KG1 (cell line): ENCODE data around the gene STK32C.
"Not testable (repeated sequence)": the region's sequence is repeated elsewhere in the genome, so short reads cannot be mapped to it uniquely, and the experiment has no call there.

Source experiments
- DNase-seq: peaks from one replicate; lab custom pipeline; 2025; lab: John Stamatoyannopoulos, UW

Gene STK32C

DNA sequence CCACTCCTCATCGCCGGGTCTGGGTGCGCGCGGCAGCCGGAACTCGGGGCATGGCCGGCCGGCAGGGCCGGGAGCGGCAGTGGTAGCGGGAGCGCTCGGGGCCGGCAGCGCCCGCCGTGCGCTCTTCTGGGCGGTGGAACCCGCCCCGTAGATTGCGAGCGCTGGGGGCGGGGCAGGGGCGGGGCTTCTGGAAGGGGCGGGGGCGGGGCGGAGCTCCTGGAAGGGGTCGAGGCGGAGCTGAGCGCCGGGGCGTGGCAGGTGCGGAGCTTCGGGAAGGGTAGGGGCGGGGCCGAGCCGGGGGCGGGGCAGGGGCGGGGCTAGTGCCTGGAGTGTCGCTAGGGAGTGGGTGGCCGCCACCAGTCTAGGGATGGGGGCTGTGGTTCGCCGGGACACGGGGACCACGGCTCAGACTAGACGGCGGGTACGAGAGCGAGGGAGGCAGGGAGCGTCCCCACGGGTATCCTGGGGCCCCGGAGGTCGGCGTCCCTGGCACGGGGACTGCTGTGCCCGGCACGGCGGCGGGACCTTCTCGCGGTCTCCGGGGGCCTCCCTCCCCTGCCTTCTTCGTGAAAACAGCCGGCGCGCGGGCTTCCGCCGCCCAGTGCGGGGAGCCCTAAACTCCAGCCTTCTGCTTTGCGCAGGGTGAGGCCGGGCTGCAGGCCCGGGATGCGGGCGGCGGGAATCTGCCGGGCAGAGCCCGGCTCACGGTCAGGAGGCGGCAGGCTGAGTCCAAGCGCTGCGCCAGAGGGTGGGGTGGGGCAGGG is at the start of gene STK32C:
TSS of gene STK32C (minus strand) at position 128 of the 764 bp plus-strand sequence. CDS start at position 11, 117 bp downstream.
- DNase-seq = no peak

DNA sequence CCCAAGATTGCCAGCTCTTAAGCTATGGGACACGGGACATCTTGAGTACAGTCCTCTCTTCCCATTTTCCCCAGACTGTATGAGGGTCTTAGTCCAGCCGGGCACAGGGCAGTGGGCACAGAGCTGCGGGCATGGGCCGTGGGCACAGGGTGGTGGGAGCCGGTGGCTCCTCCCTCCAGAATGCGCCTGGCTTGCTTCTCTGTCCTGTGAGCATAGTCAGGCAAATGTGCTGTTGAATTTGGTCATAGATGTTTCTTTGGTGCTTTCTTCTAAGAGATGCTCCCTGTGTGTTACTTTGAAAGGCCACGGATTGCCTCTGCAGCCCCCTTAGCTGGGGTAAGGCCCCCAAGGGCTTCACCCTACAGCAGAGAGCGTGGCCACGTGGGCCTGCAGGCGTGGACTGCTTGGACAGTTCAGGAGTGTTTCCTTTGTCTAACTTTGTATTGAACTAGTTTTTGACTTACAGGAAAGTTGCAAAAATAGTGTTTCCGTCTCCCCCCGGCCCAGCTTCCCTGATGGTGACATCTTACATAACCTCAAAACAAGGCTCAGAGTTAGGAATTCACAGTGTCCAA is 49.0 kb upstream of the STK32C start:
- DNase-seq = no peak

DNA sequence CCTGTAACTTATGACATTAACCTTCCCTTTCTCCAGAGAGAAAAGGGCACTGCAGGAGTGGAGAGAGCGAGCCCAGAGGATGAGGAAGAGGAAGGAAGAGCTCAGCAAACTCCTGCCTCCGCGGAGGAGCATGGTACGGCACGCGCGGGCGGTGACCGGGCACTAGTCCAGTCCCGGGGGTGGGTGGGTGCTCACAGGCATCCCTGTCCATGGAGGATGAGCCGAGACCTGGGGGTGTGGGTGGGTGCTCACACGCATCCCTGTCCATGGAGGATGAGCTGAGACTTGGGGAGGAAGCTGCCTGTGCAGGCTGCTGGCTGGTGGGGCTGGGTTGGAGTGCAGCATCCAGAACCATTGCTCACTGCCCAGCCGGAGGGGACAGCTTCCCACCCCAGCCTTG is 48.0 kb upstream of the STK32C start:
- no peak for DNase-seq

DNA sequence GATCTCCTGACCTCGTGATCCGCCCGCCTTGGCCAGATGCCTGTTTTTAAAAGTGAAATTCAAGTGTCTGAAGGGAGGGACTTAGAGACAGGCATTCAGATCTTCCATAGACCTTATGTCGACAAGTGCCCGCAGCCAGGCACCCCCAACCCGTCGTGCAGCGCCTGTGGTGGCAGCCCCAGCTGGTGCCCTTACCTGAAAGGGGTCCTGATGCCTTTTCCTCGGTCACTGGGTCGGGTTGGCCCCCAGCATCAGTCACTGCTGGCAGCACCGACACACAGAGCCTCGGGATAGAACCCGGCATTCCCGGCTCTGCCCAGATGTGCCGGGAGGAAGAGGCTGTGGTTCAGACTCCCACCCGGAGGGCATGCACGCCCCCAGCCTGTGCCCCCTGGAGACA is 47.5 kb upstream of the STK32C start:
- no peak for DNase-seq

DNA sequence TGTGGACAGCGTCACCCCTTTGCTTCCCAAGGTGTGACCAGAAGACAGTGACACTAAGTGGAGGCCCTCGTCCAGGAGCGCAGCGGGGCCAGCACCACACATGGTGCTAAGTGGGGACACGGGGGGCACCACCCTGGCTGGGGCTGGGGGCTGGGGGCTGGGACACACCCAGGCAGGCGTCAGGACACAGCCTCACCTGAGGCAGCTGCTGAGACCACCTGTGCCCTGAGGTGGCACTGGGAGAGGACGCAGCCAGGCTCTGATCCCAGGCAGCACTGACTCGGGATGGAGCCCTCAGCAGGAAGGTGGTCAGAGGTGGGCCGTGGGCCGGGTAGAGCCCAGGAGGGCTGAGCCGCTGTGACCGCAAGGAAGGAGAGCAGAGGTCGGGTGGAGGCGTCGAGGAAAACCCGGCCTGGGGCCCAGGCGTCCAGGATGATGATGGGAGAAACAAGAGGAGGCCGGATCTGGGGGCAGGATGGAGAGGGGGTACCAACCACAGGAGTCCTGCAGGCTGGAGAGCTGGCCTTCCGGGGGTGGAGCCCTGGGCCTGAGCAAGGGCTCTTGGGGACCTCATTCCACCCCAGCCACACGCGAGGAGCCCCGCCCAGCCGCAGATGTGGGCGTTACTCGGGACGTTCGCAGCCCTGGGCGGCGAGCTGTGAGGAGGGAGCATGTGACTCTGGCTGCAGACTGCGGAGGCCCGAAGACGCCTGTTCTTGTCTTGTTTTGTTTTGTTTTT is 46.8 kb upstream of the STK32C start:
- DNase-seq = no peak

DNA sequence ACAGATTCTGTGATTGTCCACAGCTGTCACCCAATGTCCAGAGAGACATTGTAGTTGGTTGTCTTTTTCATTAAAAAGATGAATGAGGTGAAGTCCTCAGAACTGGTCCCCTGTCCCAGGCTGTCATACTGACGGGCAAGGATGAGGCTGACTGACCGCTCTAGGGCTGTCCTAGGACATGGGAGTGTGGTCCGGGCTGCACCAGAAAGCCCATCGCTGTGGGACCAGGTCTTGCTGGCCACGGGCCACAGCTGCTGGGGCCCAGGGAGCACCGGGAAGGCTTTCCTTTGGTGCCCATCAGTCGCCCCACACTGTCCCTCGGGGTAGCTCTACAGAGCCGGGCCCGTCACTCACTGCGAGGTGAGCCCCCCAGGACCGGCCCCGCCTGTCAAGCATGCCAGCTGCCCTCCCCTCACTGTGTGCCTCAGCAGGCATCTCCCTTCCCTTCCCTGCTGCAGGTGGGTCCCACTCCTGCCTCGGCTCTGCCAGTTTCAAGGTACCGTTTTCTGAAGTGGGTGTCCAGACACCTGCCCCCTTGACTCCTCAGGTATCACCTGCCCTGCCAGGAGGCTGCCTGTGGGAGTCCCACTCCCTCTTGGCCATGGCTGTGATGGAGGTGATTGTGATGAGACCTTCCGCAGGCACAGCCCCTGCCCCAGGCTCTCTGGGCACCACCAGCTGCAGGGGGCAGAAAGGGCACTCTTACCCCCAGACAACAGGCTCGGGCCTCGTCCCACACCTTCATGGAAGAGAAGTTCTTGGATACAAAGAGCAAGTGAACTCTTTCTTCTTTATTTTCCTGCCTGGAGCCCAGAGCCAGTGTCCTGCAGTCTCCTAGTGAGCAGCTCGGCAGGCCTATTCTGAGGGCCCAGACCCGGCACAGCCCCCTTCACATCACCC is 46.0 kb upstream of the STK32C start:
- no peak for DNase-seq

DNA sequence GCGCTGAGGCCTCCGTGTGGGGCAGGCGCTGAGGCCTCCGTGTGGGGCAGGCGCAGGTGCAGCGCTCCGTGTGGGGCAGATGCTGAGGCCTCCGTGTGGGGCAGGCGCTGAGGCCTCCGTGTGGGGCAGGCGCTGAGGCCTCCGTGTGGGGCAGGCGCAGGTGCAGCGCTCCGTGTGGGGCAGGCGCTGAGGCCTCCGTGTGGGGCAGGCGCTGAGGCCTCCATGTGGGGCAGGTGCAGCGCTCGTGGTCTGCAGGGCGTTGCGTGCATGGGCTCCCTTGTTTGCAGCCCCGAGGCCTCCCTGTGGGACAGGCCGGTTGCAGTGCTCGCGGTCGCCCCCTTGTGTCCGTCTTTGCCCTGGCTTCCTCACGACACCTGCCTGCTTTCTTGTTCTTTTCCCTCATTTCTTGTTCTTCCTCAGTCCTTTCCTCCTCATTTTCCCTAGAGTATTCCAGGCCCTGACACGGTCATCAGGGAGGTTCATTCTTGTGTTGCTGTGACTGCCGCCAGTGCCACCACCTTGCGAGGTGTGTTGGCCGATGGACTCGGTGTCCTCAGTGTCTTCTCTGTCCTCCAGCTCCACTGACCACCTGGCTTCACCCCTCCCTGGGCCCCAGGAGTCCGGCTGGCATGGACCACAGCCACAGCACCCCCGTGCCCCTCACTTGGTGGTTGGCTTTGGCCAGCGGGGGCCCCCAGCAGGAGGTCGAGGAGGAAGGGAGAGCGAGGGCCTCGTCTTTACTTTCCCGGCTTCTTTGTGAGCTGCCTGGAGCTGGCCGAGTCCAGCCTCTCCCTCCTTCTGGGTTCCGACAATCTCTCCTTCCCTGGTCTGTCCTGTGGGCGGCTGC is 44.9 kb upstream of the STK32C start:
- not testable (repeated sequence) for DNase-seq

DNA sequence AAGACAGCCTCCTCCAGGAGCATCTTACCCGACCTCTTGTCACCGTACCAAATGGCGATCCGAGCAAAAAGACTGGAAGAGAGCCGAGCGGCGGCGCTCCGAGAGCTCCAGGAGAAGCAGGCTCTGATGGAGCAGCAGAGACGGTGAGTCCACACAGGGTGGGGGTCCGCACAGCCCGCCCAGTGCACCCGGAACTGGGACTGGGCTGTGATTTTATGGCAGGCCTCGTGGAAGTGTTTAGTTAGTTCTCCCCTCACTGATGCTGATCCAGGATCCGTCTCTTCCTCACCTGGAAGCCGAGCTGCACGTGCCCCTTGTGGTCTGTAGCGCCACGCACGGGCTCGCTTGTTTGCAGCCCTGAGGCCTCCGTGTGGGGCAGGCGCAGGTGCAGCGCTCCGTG is 43.9 kb upstream of the STK32C start:
- no peak for DNase-seq

DNA sequence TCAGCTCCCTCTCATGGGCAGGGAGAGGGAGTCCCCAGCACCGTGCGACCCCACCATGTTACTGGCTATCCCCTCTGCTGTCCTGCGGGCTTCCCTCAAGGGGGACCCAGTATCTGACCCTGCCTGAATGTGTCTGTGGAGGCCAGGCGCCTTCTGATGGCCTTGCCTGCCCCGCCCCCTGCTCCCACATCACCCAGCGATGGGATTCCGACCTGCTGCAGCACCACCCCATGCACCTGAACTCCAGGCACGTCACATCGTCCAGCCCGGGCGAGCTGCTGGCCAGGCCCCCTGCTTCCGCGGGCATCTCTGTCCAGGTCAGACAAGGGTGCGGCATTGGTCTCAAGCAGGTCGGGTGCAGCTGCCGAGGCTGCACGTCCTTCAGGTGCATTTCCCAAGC is 43.2 kb upstream of the STK32C start:
- no peak for DNase-seq

DNA sequence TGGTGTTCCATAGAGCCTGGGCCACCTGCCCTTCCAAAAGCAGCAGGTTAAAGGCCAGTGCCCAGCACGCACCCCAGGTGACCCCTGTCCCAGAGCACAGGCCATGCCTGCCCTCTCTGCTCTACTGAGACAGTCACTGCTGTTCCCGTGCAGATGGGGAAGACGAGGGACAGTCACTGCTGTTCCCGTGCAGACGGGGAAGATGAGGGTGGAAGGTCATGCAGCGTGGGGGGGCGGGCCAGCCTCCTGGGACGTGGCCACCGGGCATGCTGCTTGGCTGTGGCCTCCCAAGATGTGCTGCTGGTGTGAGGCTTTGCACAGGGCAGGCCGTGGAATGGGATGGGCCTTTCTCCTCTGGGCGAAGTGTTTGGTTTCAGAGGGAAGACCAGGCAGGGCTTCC is 42.6 kb upstream of the STK32C start:
- no peak for DNase-seq

DNA sequence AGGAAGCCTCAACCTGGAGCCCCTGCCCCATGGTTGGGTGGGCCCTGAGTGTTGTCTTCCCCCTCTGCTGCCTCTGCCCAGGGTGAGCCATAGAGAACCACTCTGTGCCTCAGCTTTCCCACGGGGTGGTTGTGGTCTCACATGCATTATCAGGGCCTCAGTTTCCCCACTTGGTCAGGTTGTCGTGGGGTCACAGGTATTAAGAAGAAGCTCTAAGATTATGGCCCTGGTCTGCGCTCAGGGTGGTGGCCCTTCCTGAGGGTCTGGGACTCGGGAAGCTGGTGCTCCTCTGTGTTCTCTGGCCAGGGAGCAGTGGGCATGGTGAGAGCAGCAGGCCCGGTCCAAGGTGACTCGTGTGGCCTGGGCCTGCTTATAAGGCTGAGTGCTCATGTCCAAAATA is 42.0 kb upstream of the STK32C start:
- no peak for DNase-seq

DNA sequence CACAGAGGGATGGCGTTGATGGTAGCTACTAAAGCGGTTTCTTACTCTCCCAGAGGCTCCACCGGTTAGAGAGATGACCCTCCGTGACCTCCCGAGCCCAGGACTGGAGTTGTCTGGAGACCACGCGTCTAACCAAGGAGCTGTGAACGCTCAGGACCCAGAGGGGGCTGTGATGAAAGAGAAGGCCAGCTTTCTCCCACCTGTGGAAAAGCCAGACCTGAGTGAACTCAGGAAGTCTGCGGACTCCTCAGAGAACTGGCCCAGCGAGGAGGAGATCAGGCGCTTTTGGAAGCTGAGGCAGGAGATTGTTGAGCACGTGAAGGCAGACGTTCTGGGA is 40.1 kb upstream of the STK32C start:
- DNase-seq = no peak

DNA sequence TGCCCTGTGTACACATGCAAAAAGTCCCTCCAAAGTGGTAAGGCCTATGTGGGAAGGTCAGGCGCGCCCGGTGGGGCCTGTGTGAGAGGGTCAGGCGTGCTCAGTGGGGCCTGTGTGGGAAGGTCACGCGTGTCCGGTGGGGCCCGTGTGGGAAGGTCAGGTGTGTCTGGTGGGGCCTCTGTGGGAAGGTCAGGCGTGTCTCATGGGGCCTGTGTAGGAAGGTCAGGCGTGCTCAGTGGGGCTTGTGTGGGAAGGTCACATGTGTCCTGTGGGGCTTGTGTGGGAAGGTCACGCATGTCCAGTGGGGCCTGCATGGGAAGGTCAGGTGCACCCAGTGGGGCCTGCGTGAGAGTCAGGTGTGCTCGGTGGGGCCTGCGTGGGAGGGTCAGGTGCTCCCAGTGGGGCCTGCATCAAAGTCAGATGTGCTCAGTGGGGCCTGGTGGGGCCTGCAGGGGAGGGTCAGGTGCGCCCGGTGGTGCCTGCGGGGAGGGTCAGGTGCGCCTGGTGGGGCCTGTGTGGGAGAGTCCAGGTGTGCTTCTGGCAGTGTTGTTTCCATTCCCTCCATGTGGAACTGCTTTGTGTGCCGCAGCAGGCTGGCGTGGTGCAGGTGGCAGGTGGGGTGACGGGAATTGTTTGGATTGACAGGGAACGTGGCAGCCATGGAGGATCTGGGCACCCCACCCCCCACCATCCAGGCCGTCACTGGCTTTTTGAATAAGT is 39.6 kb upstream of the STK32C start:
- no peak for DNase-seq

DNA sequence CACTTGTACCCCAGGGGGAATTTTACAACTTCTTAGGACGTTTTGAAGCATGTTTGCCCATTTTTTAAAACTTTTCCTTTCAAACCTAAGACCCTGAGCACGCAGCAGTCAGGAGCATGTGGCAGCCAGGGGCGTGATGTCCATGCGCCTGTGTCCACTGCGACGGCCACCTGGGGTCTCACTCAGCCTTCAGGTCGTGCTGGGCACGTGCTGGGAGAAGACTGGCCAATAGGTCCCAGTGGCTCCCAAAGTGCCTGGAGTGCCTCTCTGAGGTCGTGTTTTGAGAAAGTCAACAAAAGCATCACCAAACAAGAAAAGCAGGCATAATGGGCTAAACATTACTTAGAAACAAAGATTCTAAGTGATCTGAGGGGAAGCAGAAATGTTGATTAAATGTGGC is 39.1 kb upstream of the STK32C start:
- no peak for DNase-seq

DNA sequence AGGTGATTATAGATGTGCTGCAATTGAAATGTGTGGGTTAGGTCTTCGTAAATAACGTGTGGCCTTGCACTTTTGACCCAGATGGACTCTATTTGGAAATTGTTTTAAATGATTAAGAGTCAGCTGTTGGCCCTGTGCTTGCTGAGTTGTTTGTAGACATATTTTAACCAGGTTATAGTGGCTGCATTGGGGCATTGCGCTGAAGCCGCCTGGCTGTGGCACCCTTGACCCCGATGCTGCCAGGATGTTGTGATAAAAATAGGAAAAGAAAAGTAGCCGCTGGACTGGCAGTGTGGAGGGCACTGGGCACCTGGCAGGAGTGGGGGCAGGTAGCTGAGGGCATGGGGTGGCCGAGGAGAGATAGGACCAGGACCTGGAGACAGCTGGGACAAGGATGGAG is 37.6 kb upstream of the STK32C start:
- DNase-seq = no peak

DNA sequence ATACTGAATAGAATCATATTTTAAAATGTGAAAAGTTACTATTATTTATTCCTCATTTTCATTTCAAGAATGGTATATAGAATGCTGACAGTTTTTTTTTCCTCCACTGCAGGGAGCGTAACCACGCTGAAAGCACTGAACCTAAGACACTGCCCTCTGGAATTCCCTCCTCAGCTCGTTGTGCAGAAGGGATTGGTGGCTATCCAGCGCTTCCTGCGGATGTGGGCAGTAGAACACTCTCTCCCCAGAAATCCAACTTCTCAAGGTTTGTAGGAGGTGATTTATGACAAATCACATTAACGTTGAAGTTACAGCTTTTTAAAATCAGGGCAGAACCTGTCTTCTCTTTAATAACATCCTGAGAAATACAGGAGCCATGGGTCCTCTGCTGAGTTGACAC is 36.6 kb upstream of the STK32C start:
- no peak for DNase-seq

DNA sequence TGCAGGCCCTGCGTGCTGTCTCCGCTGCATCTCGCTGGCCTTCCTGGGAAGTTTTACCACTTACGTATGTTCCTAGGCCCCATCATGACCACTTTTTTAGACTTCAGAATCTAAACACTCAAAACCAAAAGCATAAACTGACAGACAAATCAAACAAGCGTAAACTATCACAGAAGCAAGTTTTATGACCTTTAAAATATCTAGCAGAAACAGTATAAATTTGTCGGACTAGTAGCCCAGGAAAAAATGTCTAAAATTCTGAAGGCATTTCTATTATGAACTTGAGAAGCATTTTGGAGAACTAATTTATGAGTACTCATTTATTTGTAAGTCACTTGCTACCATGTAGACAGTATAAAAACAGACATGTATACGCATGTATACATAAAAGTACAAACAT is 34.8 kb upstream of the STK32C start:
- no peak for DNase-seq

DNA sequence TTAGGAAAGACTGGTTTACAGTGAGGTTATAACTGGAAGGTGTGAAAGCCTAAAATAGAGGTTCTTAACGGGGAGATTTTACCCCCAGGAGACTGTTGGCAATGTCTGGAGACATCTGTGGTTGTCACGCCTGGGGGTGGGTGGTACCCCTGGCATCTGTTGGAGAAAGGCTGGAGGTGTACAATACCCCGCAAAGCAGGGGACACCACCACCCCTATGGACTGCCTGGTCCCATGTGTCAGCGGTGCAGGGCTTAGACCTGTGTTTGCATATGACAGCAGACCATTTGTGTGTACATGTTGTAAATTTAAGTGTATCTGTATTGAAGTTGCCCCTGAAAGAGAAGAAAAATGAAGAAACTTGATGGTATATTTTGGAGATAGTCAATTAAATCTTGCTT is 34.0 kb upstream of the STK32C start:
- no peak for DNase-seq

DNA sequence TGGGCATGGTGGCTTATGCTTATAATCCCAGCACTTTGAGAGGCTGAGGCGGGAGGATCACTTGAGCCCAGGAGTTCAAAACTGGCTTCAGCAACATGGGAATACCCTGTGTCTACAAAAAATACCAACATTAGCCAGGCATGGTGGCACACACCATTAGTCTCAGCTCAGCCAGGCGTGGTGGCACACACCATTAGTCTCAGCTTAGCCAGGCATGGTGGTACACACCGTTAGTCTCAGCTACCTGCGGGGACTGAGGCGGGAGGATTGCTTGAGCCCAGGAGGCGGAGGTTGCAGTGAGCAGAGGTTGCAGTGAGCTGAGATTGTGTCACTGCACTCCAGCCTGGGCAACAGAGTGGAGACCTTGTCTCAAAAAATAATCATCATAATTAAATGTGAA is 33.3 kb upstream of the STK32C start:
- no peak for DNase-seq

DNA sequence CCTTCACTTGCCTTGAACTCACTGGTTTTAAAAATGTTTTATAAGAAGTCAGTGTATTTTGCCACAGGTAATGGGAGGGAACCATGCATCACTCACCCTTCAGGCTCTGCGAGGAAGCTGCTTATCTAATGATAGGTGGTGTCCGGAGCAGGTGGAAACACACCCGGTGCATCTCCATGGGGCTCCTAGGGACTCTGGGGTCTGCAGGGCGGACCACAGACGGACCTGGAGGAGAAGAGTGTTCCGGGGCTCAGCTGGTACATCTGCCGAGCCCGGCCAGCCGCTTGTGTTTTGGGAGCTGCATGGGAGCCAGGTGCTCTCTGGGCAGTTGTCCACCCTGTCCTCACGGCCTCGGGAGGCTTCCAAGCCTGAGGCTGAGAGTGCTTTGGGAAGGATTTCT is 31.5 kb upstream of the STK32C start:
- no peak for DNase-seq

DNA sequence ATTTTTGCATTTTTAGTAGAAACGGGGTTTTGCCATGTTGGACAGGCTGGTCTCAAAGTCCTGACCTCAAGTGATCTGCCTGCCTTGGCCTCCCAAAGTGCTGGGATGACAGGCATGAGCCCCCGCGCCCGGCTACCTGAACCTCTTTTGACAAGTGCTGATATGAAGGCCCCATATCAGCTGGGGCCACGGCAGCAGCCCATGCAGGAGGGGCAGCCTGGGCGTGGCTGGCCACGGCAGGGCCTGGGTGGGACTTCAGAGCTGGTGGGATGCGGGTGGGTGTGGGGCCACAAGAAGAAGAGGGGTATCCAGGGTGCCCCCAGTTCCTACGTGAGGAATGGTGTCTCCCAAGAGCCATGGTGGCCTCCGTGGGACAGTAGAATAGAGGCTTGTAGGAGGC is 31.1 kb upstream of the STK32C start:
- no peak for DNase-seq
